Effector memory CD8-positive, alpha-beta T cell (primary cell): ENCODE measurements around the gene NDUFV1.
"Not testable (repeated sequence)": the region's sequence is repeated elsewhere in the genome, so short reads cannot be mapped to it uniquely, and the experiment has no call there.

Source experiments
- ATAC-seq: fragments of 150-1000 bp; cut with Tn5 transposase; replicated peaks from 2 replicates; pipeline ENCODE4 v1.10.0; 2021; ENCODE audit warnings: mild to moderate bottlenecking, moderate library complexity
- DNase-seq, 3 experiments: peaks; one replicate each; pipeline ENCODE4 v3.0.0; 2021
- H3K27ac Mint-ChIP-seq, 2 donors: one replicate each; pipeline ENCODE4 v1.8.0; 2022; ENCODE audit warnings: mild to moderate bottlenecking in 2 of 2, mixed read lengths in 2 of 2, moderate library complexity in 2 of 2
- H3K27me3 Mint-ChIP-seq, 2 donors: one replicate each; pipeline ENCODE4 v1.8.0; 2022; ENCODE audit warnings: mixed read lengths in 2 of 2
- H3K36me3 Mint-ChIP-seq: one replicate; pipeline ENCODE4 v1.8.0; 2022; ENCODE audit warnings: mild to moderate bottlenecking, moderate library complexity, mixed read lengths; ENCODE audit not compliant: insufficient read depth
- H3K4me1 Mint-ChIP-seq, 2 donors: one replicate each; pipeline ENCODE4 v1.8.0; 2022; ENCODE audit warnings: low read depth in 2 of 2, mixed read lengths in 2 of 2
- H3K4me3 Mint-ChIP-seq, 2 donors: one replicate each; pipeline ENCODE4 v1.8.0; 2022; ENCODE audit warnings: mild to moderate bottlenecking in 2 of 2, mixed read lengths in 2 of 2, moderate library complexity in 2 of 2
- H3K9me3 Mint-ChIP-seq, 2 donors: one replicate each; pipeline ENCODE4 v1.8.0; 2022; ENCODE audit warnings: mixed read lengths in 2 of 2

NDUFV1 gene

GRCh38 chr11:67637441-67637840 is 30.7 kb downstream of the NDUFV1 start:
- H3K27ac Mint-ChIP-seq, H3K9me3 Mint-ChIP-seq, H3K27me3 Mint-ChIP-seq, H3K4me3 Mint-ChIP-seq, H3K4me1 Mint-ChIP-seq, H3K36me3 Mint-ChIP-seq, DNase-seq, ATAC-seq: not testable (repeated sequence)

GRCh38 chr11:67638535-67639437 is 32.0 kb downstream of the NDUFV1 start:
- H3K4me1 Mint-ChIP-seq = peaks cover 1 to 4% of the 10 kb centered on the region in 2 donors
- H3K36me3 Mint-ChIP-seq = peaks cover 3% of the 10 kb centered on the region
- DNase-seq (no peak), ATAC-seq (no peak)
- H3K27ac Mint-ChIP-seq = no peak overlapping the region
- H3K4me3 Mint-ChIP-seq = no peak overlapping the region
- H3K9me3 Mint-ChIP-seq = no peaks in the 10 kb centered on the region
- no peaks in the 10 kb centered on the region for H3K27me3 Mint-ChIP-seq

- no peaks in the 10 kb centered on the region for H3K9me3 Mint-ChIP-seq
- DNase-seq (no peak), ATAC-seq (no peak)
- H3K27me3 Mint-ChIP-seq = no peaks in the 10 kb centered on the region
- no peak within 1 kb of the TSS for H3K4me3 Mint-ChIP-seq
- peaks cover 3% of the 10 kb centered on the region for H3K36me3 Mint-ChIP-seq
- H3K27ac Mint-ChIP-seq = no peak within 1 kb of the TSS
- peaks cover 1 to 4% of the 10 kb centered on the region in 2 donors for H3K4me1 Mint-ChIP-seq
Measured at GRCh38 chr11:67639438-67639859, 32.7 kb downstream of the NDUFV1 start, which contains the start of gene TBX10. TBX10 (minus strand) TSS chr11:67639763; CDS start chr11:67639472, 291 bp downstream.

DNA sequence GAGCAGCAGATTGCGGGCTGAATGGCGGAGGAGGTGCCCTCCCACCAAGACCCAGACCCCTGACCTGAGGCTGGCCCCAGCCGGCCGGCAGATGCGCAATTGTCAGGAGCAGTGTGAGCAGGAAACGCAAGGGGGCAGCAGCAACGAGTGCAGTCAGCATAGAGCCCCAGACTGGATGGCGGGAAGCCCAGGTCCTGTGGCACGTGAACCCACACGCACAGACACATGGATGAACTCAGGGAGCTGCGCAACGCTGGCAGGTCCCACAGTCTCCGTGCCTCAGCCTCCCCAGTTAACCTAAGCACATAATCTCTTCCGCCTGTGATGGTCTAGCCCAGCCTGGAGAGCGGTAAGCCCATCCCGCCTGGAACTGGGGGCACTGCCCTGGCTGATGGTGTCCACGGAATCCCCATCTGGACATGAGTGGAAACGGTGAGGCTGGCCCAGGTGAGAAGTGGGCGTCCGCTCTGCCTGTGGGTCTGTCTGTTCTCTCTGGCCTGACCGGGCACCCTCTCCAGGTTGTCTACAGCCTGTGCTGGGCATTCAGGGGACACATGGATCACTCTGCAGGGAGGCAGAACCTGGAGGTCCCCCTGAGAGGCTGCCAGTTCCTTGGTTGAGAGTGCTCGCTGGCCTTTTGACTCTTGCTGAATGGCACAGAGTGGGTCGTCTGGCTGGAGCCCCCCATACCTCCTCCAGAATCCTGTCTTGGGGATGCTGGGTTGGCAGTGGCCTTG is 33.5 kb downstream of the NDUFV1 start:
- peaks cover 1 to 4% of the 10 kb centered on the region in 2 donors for H3K4me1 Mint-ChIP-seq
- ATAC-seq = peak; percentile 91

DNA sequence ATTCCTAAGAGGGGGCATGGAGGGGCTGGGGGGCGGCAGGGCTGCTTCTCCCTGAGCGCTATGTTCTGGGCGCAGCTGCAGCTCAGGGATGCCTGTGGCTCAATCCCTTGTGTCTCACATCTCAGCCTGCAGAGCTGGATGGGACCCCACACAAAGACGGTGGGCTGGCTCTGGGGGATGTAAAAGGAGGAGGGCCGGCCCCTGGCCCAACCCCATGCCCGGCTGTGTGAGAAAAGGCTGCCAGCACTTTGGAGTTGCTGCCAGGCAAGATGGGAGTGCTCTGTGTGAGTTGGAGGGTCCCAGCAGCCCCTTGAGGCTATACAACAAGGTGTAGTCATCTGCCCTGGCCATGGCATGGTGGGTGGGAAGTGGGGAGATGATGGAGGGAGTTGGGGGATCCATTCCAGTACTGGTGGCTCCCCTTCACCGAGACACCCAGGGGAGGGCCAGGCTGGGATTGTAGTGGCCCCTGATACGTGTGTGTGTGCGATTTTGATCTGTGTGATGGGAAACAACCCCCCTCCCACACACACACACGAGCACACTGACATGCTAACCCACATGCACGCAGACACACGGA is 34.1 kb downstream of the NDUFV1 start:
- no peak overlapping the region for H3K27ac Mint-ChIP-seq
- ATAC-seq = no peak

More for the DNA sequence above, 33.5 kb downstream of the NDUFV1 start:
- H3K27me3 Mint-ChIP-seq = no peaks in the 10 kb centered on the region
- DNase-seq = peak; percentile 56 to 57 (median 56)
- H3K4me3 Mint-ChIP-seq = no peak overlapping the region
- H3K36me3 Mint-ChIP-seq = peaks cover 3% of the 10 kb centered on the region
- no peaks in the 10 kb centered on the region for H3K9me3 Mint-ChIP-seq
- no peak overlapping the region for H3K27ac Mint-ChIP-seq

GRCh38 chr11:67641338-67642172 is 34.8 kb downstream of the NDUFV1 start:
- H3K4me3 Mint-ChIP-seq = no peak overlapping the region
- peaks cover 8 to 11% of the 10 kb centered on the region in 2 donors for H3K4me1 Mint-ChIP-seq
- DNase-seq = no peak
- H3K9me3 Mint-ChIP-seq = no peaks in the 10 kb centered on the region
- H3K27me3 Mint-ChIP-seq = no peaks in the 10 kb centered on the region
- peaks cover 2% of the 10 kb centered on the region for H3K36me3 Mint-ChIP-seq
- H3K27ac Mint-ChIP-seq = no peak overlapping the region
- ATAC-seq = no peak

More for the DNA sequence above, 34.1 kb downstream of the NDUFV1 start:
- H3K27me3 Mint-ChIP-seq = no peaks in the 10 kb centered on the region
- no peak for DNase-seq
- peaks cover 3% of the 10 kb centered on the region for H3K36me3 Mint-ChIP-seq
- H3K9me3 Mint-ChIP-seq = no peaks in the 10 kb centered on the region
- H3K4me1 Mint-ChIP-seq = peaks cover 1 to 4% of the 10 kb centered on the region in 2 donors
- H3K4me3 Mint-ChIP-seq = no peak overlapping the region

- Mint-ChIP-seq H3K27me3 (no peaks in the 10 kb centered on the region), H3K36me3 (peaks cover 5% of the 10 kb centered on the region), H3K4me1 (peaks cover 13 to 18% of the 10 kb centered on the region in 2 donors), H3K9me3 (no peaks in the 10 kb centered on the region), H3K4me3 (no peak overlapping the region), H3K27ac (no peak overlapping the region)
- ATAC-seq = no peak
- DNase-seq = no peak
Measured at GRCh38 chr11:67642173-67643120, 35.7 kb downstream of the NDUFV1 start.

- Mint-ChIP-seq H3K27me3 (no peaks in the 10 kb centered on the region), H3K9me3 (no peaks in the 10 kb centered on the region), H3K27ac (no peak overlapping the region), H3K36me3 (peaks cover 5% of the 10 kb centered on the region), H3K4me3 (no peak overlapping the region), H3K4me1 (peaks cover 20 to 21% of the 10 kb centered on the region in 2 donors)
- DNase-seq (no peak), ATAC-seq (no peak)
Measured at GRCh38 chr11:67644042-67644441, 37.3 kb downstream of the NDUFV1 start.

DNA sequence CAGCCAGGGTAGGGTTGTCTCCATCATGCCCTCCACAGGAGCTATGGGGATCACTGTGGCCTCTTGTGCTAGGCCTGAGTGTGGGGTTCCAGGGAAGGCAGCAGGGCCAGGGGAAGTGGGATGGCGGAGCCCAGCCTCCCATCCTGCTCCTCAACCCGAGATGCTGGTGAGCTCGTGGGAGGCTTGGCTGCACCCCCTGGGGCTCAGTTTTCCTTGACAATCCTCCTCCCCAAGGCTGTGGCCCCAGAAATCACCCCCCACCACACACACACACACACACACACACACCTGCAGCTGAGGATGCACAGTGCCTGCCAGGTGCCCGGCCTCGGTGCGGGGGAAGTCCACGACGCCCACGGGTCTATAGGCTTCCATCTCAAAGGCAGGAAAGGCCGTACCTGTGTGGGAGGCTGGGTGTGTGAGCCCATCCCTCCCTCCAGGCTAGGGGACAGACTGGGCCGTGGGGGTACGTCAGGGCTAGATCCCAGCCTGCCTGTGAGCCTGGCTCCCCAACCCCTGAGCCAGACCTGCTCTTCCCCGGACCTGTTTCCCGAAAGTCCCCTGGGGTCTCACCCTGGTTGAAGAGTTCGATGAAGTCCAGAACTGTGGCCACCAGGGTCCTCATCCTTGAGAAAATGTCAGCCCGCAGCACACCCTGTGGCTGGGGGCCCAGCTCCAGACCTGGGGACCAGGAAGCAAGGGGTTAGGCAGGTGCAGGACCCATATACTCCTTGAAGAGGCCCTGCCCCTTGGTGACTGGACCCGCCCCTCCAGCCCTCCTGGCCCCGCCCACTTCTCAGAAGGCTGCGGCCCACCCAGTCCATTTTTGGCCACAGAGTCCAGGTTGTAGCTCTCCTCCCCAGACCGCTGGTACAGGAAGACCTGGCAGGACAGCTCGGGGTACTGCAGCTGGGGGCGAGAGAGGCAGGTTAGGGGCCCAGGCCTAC is 38.0 kb downstream of the NDUFV1 start:
- peaks cover 26 to 28% of the 10 kb centered on the region in 2 donors for H3K4me1 Mint-ChIP-seq
- DNase-seq (no peak), ATAC-seq (no peak)
- no peaks in the 10 kb centered on the region for H3K9me3 Mint-ChIP-seq
- no peak overlapping the region for H3K27ac Mint-ChIP-seq
- H3K27me3 Mint-ChIP-seq = no peaks in the 10 kb centered on the region
- H3K4me3 Mint-ChIP-seq = no peak overlapping the region
- peaks cover 5% of the 10 kb centered on the region for H3K36me3 Mint-ChIP-seq

GRCh38 chr11:67645521-67646461 is 39.1 kb downstream of the NDUFV1 start:
- H3K27me3 Mint-ChIP-seq = no peaks in the 10 kb centered on the region
- peak overlapping the region; percentile 62 to 80 for H3K4me3 Mint-ChIP-seq
- ATAC-seq (no peak), DNase-seq (no peak)
- peak overlapping the region; percentile 35 to 85 for H3K27ac Mint-ChIP-seq
- peaks cover 30 to 38% of the 10 kb centered on the region in 2 donors for H3K4me1 Mint-ChIP-seq
- peaks cover 5% of the 10 kb centered on the region for H3K36me3 Mint-ChIP-seq
- no peaks in the 10 kb centered on the region for H3K9me3 Mint-ChIP-seq
